ENCODE results near the gene PPP2R5D.
"Not testable (repeated sequence)": the region's sequence is repeated elsewhere in the genome, so short reads cannot be mapped to it uniquely, and the experiment has no call there.

Gene PPP2R5D

GRCh38 chr6:42984001-42984923 is at the start of gene PPP2R5D:
Gene PPP2R5D (plus strand): TSS chr6:42984570. CDS start chr6:42984678, 108 bp downstream.
- in situ Hi-C loops (cut with HindIII; ENCODE audit: low sequenced_read_pairs): no loop called here

- in situ Hi-C loops (cut with HindIII; ENCODE audit: low sequenced_read_pairs): no loop called here
Observed at GRCh38 chr6:42935322-42935721, 49.0 kb upstream of the PPP2R5D start.

GRCh38 chr6:42936398-42936797 is 48.0 kb upstream of the PPP2R5D start:
- in situ Hi-C loops (cut with HindIII; ENCODE audit: low sequenced_read_pairs): no loop called here

- in situ Hi-C loops (cut with HindIII; ENCODE audit: low sequenced_read_pairs): no loop called here
Observed at GRCh38 chr6:42937548-42938427, 46.6 kb upstream of the PPP2R5D start.

GRCh38 chr6:42938428-42938796 is 46.0 kb upstream of the PPP2R5D start:
- in situ Hi-C loops (cut with HindIII; ENCODE audit: low sequenced_read_pairs): no loop called here

GRCh38 chr6:42938987-42939809 is 45.2 kb upstream of the PPP2R5D start:
- in situ Hi-C loops (cut with HindIII; ENCODE audit: low sequenced_read_pairs): no loop called here

- in situ Hi-C loops (cut with HindIII; ENCODE audit: low sequenced_read_pairs): no loop called here
Observed at GRCh38 chr6:42939810-42940167, 44.6 kb upstream of the PPP2R5D start.

GRCh38 chr6:42940493-42941045 is 43.8 kb upstream of the PPP2R5D start:
- in situ Hi-C loops (cut with HindIII; ENCODE audit: low sequenced_read_pairs): no loop called here

GRCh38 chr6:42941356-42941755 is 43.0 kb upstream of the PPP2R5D start:
- in situ Hi-C loops (cut with HindIII; ENCODE audit: low sequenced_read_pairs): not testable (repeated sequence)

GRCh38 chr6:42942444-42942843 is 41.9 kb upstream of the PPP2R5D start:
- in situ Hi-C loops (cut with HindIII; ENCODE audit: low sequenced_read_pairs): no loop called here

GRCh38 chr6:42947950-42948349 is 36.4 kb upstream of the PPP2R5D start:
- in situ Hi-C loops (cut with HindIII; ENCODE audit: low sequenced_read_pairs): no loop called here

- in situ Hi-C loops (cut with HindIII; ENCODE audit: low sequenced_read_pairs): no loop called here
Observed at GRCh38 chr6:42952389-42952788, 32.0 kb upstream of the PPP2R5D start.

GRCh38 chr6:42954405-42954804 is 30.0 kb upstream of the PPP2R5D start:
- in situ Hi-C loops (cut with HindIII; ENCODE audit: low sequenced_read_pairs): not testable (repeated sequence)

GRCh38 chr6:42958125-42958524 is 26.2 kb upstream of the PPP2R5D start:
- in situ Hi-C loops (cut with HindIII; ENCODE audit: low sequenced_read_pairs): no loop called here

GRCh38 chr6:42959917-42960242 is 24.5 kb upstream of the PPP2R5D start:
- in situ Hi-C loops (cut with HindIII; ENCODE audit: low sequenced_read_pairs): no loop called here

- in situ Hi-C loops (cut with HindIII; ENCODE audit: low sequenced_read_pairs): no loop called here
Observed at GRCh38 chr6:42960243-42961019, 23.9 kb upstream of the PPP2R5D start, which contains the start of gene GNMT. Gene GNMT (plus strand): TSS chr6:42960754. CDS start chr6:42960768, 14 bp downstream.

- in situ Hi-C loops (cut with HindIII; ENCODE audit: low sequenced_read_pairs): no loop called here
Observed at GRCh38 chr6:42961020-42961470, 23.3 kb upstream of the PPP2R5D start.

GRCh38 chr6:42962096-42962495 is 22.3 kb upstream of the PPP2R5D start:
- in situ Hi-C loops (cut with HindIII; ENCODE audit: low sequenced_read_pairs): no loop called here

GRCh38 chr6:42962502-42963178 is 21.7 kb upstream of the PPP2R5D start:
- in situ Hi-C loops (cut with HindIII; ENCODE audit: low sequenced_read_pairs): no loop called here
